Keratinocyte (primary cell): ENCODE measurements around the gene CCM2. TPM values are rescaled to one million over a fixed set of nuclear protein-coding genes. Genes with fewer than 3 reads are reported as not detected.

Experiments
- DNase-seq: peaks from one replicate; pipeline ENCODE4 v3.0.0-alpha.2; 2011; ENCODE audit warnings: low read depth, missing footprints, low spot score
- FAIRE-seq: peaks from 2 replicates; lab custom pipeline; 2011; peaks lifted over from hg19 to GRCh38; lab: Jason Lieb, UNC
- H2AFZ ChIP-seq: 2 replicates; pipeline ENCODE4 v1.6.0; 2012; ENCODE audit warnings: low read length, control low read depth, inconsistent platforms; ENCODE audit not compliant: control insufficient read depth
- H3K27ac ChIP-seq: 2 replicates; pipeline ENCODE4 v1.5.1; 2011; ENCODE audit warnings: low read length; ENCODE audit not compliant: control insufficient read depth, insufficient read depth
- H3K27me3 ChIP-seq: 3 replicates; pipeline ENCODE4 v1.6.0; 2011; ENCODE audit warnings: low read length; ENCODE audit not compliant: control insufficient read depth, insufficient read depth; ENCODE audit errors: extremely low read depth
- H3K36me3 ChIP-seq, 2 experiments: 2 replicates in 1 of 2; 3 replicates in 1 of 2; pipeline ENCODE4 v1.5.1; 2011; ENCODE audit warnings: low read length in 2 of 2, mild to moderate bottlenecking in 1 of 2; ENCODE audit not compliant: control insufficient read depth in 2 of 2, insufficient read depth in 2 of 2; ENCODE audit errors: extremely low read depth in 1 of 2
- H3K4me1 ChIP-seq: 3 replicates; pipeline ENCODE4 v1.5.1; 2011; ENCODE audit warnings: low read length; ENCODE audit not compliant: control insufficient read depth, insufficient read depth; ENCODE audit errors: extremely low read depth
- H3K4me2 ChIP-seq: 3 replicates; pipeline ENCODE4 v1.6.0; 2011; ENCODE audit warnings: low read depth, low read length; ENCODE audit not compliant: control insufficient read depth, insufficient read depth; ENCODE audit errors: extremely low read depth
- H3K4me3 ChIP-seq, 3 experiments: fragments of 200-600 bp in 1 of 3; sonication (generic) in 1 of 3; 2 replicates in 2 of 3; 3 replicates in 1 of 3; pipeline ENCODE4 v1.5.1; 2011 to 2016; ENCODE audit warnings: low read length in 3 of 3, mild to moderate bottlenecking in 3 of 3, control low read depth in 2 of 3, inconsistent platforms in 1 of 3, low read depth in 1 of 3, mixed read lengths in 1 of 3, mixed run types in 1 of 3, moderate library complexity in 1 of 3; ENCODE audit not compliant: control insufficient read depth in 2 of 3, insufficient read depth in 2 of 3; ENCODE audit errors: extremely low read depth in 1 of 3
- H3K79me2 ChIP-seq: 2 replicates; pipeline ENCODE4 v1.6.0; 2012; ENCODE audit warnings: low read length; ENCODE audit not compliant: control insufficient read depth, insufficient read depth
- H3K9ac ChIP-seq: 3 replicates; pipeline ENCODE4 v1.6.0; 2011; ENCODE audit warnings: low read length; ENCODE audit not compliant: control insufficient read depth, insufficient read depth; ENCODE audit errors: extremely low read depth
- H3K9me1 ChIP-seq: 3 replicates; pipeline ENCODE4 v1.6.0; 2011; ENCODE audit warnings: low read length; ENCODE audit not compliant: control insufficient read depth, insufficient read depth; ENCODE audit errors: extremely low read depth
- H3K9me3 ChIP-seq: 2 replicates; pipeline ENCODE4 v1.5.1; 2012; ENCODE audit warnings: low read depth, low read length; ENCODE audit not compliant: control insufficient read depth
- H4K20me1 ChIP-seq: 3 replicates; pipeline ENCODE4 v1.6.0; 2011; ENCODE audit warnings: low read length; ENCODE audit not compliant: control insufficient read depth, insufficient read depth; ENCODE audit errors: extremely low read depth
- CTCF ChIP-seq, 3 experiments: IDR thresholded peaks in 1 of 3; conservative IDR thresholded peaks in 1 of 3; optimal IDR thresholded peaks in 1 of 3; 2 replicates in 2 of 3; 3 replicates in 1 of 3; pipeline versions ENCODE3 to v1.5.1; 2011; ENCODE audit warnings: low read length in 3 of 3, mild to moderate bottlenecking in 3 of 3, moderate library complexity in 2 of 3, control low read depth in 1 of 3, inconsistent platforms in 1 of 3; ENCODE audit not compliant: insufficient read depth in 2 of 3; ENCODE audit errors: extremely low read depth in 1 of 3
- EZH2 ChIP-seq: IDR thresholded peaks from one replicate; pipeline ENCODE4 v1.6.1; 2012; ENCODE audit warnings: inconsistent platforms, mild to moderate bottlenecking, low read length, moderate library complexity
- dilution Hi-C: fragments of 300-500 bp; cut with MboI; formaldehyde crosslinking; loops from one replicate; pipeline ENCODE4 v1.7.0; 2020; ENCODE audit warnings: low sequenced_read_pairs; ENCODE audit not compliant: extremely low pct_ligation_motif_present
- polyA plus RNA-seq, 5 experiments: library from polyadenylated mRNA; depleted of rRNA in 3 of 5; stranded (reverse) in 3 of 5; stranded (forward) in 1 of 5; unstranded in 1 of 5; fragments of >200 nt; gene quantifications; 1 replicate in 1 of 5; 2 replicates in 3 of 5; 3 replicates in 1 of 5; pipeline versions ENCODE4 v1.2.1 to v1.2.3, GENCODE V29; 2011 to 2012; ENCODE audit warnings: missing spikeins in 2 of 5, low read depth in 1 of 5, low replicate concordance in 1 of 5

CCM2 gene
- polyA plus RNA-seq, 1 donor (not counting 4 experiments of a cell fraction or from before 2014, with no cell fraction given), result 44.8 TPM

- no peaks in the 10 kb centered on the region for H3K27me3 ChIP-seq
- no peak overlapping the region for H3K9ac ChIP-seq
- H3K9me1 ChIP-seq, result no peaks in the 10 kb centered on the region
- H3K4me3 ChIP-seq, result no peak overlapping the region
- dilution Hi-C loops, result no loop called here
- DNase-seq (no peak), FAIRE-seq (no peak)
- H3K36me3 ChIP-seq, result peaks cover 0 to 8% of the 10 kb centered on the region in 2 experiments
- H3K79me2 ChIP-seq, result peaks cover 42% of the 10 kb centered on the region
- no peak overlapping the region for H2AFZ ChIP-seq
- no peaks in the 10 kb centered on the region for H3K4me1 ChIP-seq
- no peak overlapping the region for H3K4me2 ChIP-seq
- TF ChIP-seq EZH2 (no peak), CTCF (optimal IDR thresholded peaks at IDR 0.05 in 1 of 3, IDR thresholded peaks at IDR 0.05 in 1 of 3, conservative IDR thresholded peaks at IDR 0.05 in 1 of 3; ENCODE audit: extremely low read depth in 1 of 3, insufficient read depth in 2 of 3, low read length in 3 of 3) (no peak)
- no peak overlapping the region for H3K27ac ChIP-seq
- no peaks in the 10 kb centered on the region for H4K20me1 ChIP-seq
- no peaks in the 10 kb centered on the region for H3K9me3 ChIP-seq
Observed at GRCh38 chr7:45055594-45056219, 55.7 kb downstream of the CCM2 start.

GRCh38 chr7:45057878-45058277, 57.9 kb downstream of the CCM2 start:
- H3K9me3 ChIP-seq, result no peaks in the 10 kb centered on the region
- DNase-seq (no peak), FAIRE-seq (no peak)
- H2AFZ ChIP-seq, result no peak overlapping the region
- no peaks in the 10 kb centered on the region for H3K9me1 ChIP-seq
- no peak overlapping the region for H3K27ac ChIP-seq
- H3K36me3 ChIP-seq, result peaks cover 0 to 6% of the 10 kb centered on the region in 2 experiments
- no peaks in the 10 kb centered on the region for H3K27me3 ChIP-seq
- H3K79me2 ChIP-seq, result peaks cover 47% of the 10 kb centered on the region
- no peak overlapping the region for H3K4me2 ChIP-seq
- H3K4me3 ChIP-seq, result no peak overlapping the region
- H4K20me1 ChIP-seq, result no peaks in the 10 kb centered on the region
- no peak for TF ChIP-seq EZH2
- no peak for TF ChIP-seq CTCF (optimal IDR thresholded peaks at IDR 0.05 in 1 of 3, IDR thresholded peaks at IDR 0.05 in 1 of 3, conservative IDR thresholded peaks at IDR 0.05 in 1 of 3; ENCODE audit: extremely low read depth in 1 of 3, insufficient read depth in 2 of 3, low read length in 3 of 3)
- no peak overlapping the region for H3K9ac ChIP-seq
- H3K4me1 ChIP-seq, result no peaks in the 10 kb centered on the region
- dilution Hi-C loops, result no loop called here
